Prostate gland (tissue), 2 donors: ENCODE results near the gene TFAP2A. TPM values are rescaled to one million over a fixed set of nuclear protein-coding genes. Genes with fewer than 3 reads are reported as not detected.
A peak's percentile ranks its signal among the peaks of the same experiment; 100 is the strongest.

Experiments used
- DNase-seq: peaks from one replicate; pipeline ENCODE4 v3.0.0-alpha.2; 2019; ENCODE audit warnings: low spot score
- H3K27ac ChIP-seq, 2 donors: fragments of 200-600 bp; sonication (generic); 2 replicates each; pipeline ENCODE4 v1.5.1; 2017 to 2019
- H3K27me3 ChIP-seq: fragments of 200-600 bp; sonication (generic); replicated peaks from 2 replicates; pipeline ENCODE4 v1.5.1; 2019; ENCODE audit not compliant: insufficient read depth
- H3K36me3 ChIP-seq, 2 donors: fragments of 200-600 bp; sonication (generic); 1 replicate in 1 of 2; 2 replicates in 1 of 2; pipeline versions ENCODE4 v1.5.1 to v1.8.1; 2017 to 2019
- H3K4me1 ChIP-seq: fragments of 200-600 bp; sonication (generic); replicated peaks from 2 replicates; pipeline ENCODE4 v1.5.1; 2019
- H3K4me3 ChIP-seq, 2 donors: fragments of 200-600 bp; sonication (generic); 2 replicates each; pipeline ENCODE4 v1.5.1; 2017 to 2019
- H3K9me3 ChIP-seq: fragments of 200-600 bp; sonication (generic); 2 replicates; pipeline ENCODE4 v1.5.1; 2017
- CTCF ChIP-seq, 4 experiments: fragments of 200-600 bp in 2 of 4; fragments of 450-650 bp in 2 of 4; sonication (generic) in 2 of 4; IDR thresholded peaks; 1 replicate in 3 of 4; 2 replicates in 1 of 4; pipeline ENCODE4 v1.5.1; 2016 to 2019; ENCODE audit warnings: antibody characterized with exemption in 4 of 4, mild to moderate bottlenecking in 2 of 4, moderate library complexity in 2 of 4
- POLR2A ChIP-seq: fragments of 450-650 bp; IDR thresholded peaks from one replicate; pipeline ENCODE4 v1.6.1; 2016; ENCODE audit warnings: antibody characterized with exemption, mild to moderate bottlenecking
- POLR2AphosphoS5 ChIP-seq: sonication (generic); formaldehyde crosslinking; IDR thresholded peaks from one replicate; pipeline ENCODE4 v1.6.1; 2017; ENCODE audit warnings: antibody characterized with exemption
- WGBS: methylation state at CpG from one replicate; pipeline ENCODE4 v1.1.5; 2018; 5-methylcytosine and 5-hydroxymethylcytosine counted together
- intact Hi-C: fragments of 100-400 bp; cut with DNase I; formaldehyde crosslinking; loops from one replicate; pipeline ENCODE4 v1.14.2; 2022
- total RNA-seq, 2 donors: library from RNA; depleted of rRNA; stranded (reverse); fragments of >200 nt; gene quantifications; one replicate each; pipeline ENCODE4 v1.1.0, GENCODE V29; 2016

Gene TFAP2A
- total RNA-seq, 2 donors from 2014 or later: 16.0 to 20.4 TPM

- Histone ChIP-seq H3K4me3 (peak overlapping the region in 1 of 2 donors; percentile 22), H3K27ac (peak overlapping the region in 1 of 2 donors; percentile 47), H3K36me3 (no peaks in the 10 kb centered on the region), H3K27me3 (peaks cover 11% of the 10 kb centered on the region), H3K4me1 (peaks cover 3% of the 10 kb centered on the region), H3K9me3 (no peaks in the 10 kb centered on the region)
- DNase-seq: no peak
- intact Hi-C loops: no loop called here
- 68% methylated on average over 18 of the region's 18 CpGs for WGBS
- TF ChIP-seq POLR2AphosphoS5 (no peak), CTCF (IDR thresholded peaks at IDR 0.05) (no peak), POLR2A (no peak)
These were observed 2.8 kb upstream of the TFAP2A start for GRCh38 chr6:10417681-10418104.

GRCh38 chr6:10416863-10417641 is 2.2 kb upstream of the TFAP2A start:
- no peak for TF ChIP-seq POLR2AphosphoS5
- no peak for TF ChIP-seq POLR2A
- TF ChIP-seq CTCF (IDR thresholded peaks at IDR 0.05): no peak
- no peaks in the 10 kb centered on the region for H3K36me3 ChIP-seq
- DNase-seq: no peak
- intact Hi-C loops: no loop called here
- WGBS: 57% methylated on average over 48 of the region's 48 CpGs
- H3K27ac ChIP-seq: peak overlapping the region in 1 of 2 donors; percentile 47
- peaks cover 3% of the 10 kb centered on the region for H3K4me1 ChIP-seq
- peaks cover 7% of the 10 kb centered on the region for H3K27me3 ChIP-seq
- peak overlapping the region in 1 of 2 donors; percentile 22 for H3K4me3 ChIP-seq
- no peaks in the 10 kb centered on the region for H3K9me3 ChIP-seq

GRCh38 chr6:10416516-10416862 is 1.6 kb upstream of the TFAP2A start:
- H3K27ac ChIP-seq: peak overlapping the region in 1 of 2 donors; percentile 47
- no peaks in the 10 kb centered on the region for H3K36me3 ChIP-seq
- peak overlapping the region in 1 of 2 donors; percentile 22 for H3K4me3 ChIP-seq
- no peak for TF ChIP-seq CTCF (IDR thresholded peaks at IDR 0.05)
- no peak for TF ChIP-seq POLR2AphosphoS5
- H3K27me3 ChIP-seq: peaks cover 4% of the 10 kb centered on the region
- DNase-seq: no peak
- peaks cover 3% of the 10 kb centered on the region for H3K4me1 ChIP-seq
- intact Hi-C loops: no loop called here
- 69% methylated on average over 5 of the region's 5 CpGs for WGBS
- no peaks in the 10 kb centered on the region for H3K9me3 ChIP-seq

GRCh38 chr6:10415617-10416480 is 975 bp upstream of the TFAP2A start:
- intact Hi-C loops: no loop called here
- peak overlapping the region; percentile 71 to 81 for H3K4me3 ChIP-seq
- H3K4me1 ChIP-seq: peaks cover 3% of the 10 kb centered on the region
- peak overlapping the region; percentile 89 to 98 for H3K27ac ChIP-seq
- H3K27me3 ChIP-seq: peaks cover 4% of the 10 kb centered on the region
- no peak for TF ChIP-seq CTCF (IDR thresholded peaks at IDR 0.05)
- no peak for TF ChIP-seq POLR2AphosphoS5
- no peak for TF ChIP-seq POLR2A
- no peak for DNase-seq
- no peaks in the 10 kb centered on the region for H3K9me3 ChIP-seq
- no peaks in the 10 kb centered on the region for H3K36me3 ChIP-seq
- WGBS: 22% methylated on average over 36 of the region's 36 CpGs
